Retinal pigment epithelial cell (primary cell): ENCODE results near the gene PTPN4.
"Not testable (repeated sequence)": the region's sequence is repeated elsewhere in the genome, so short reads cannot be mapped to it uniquely, and the experiment has no call there.

Source experiments
- DNase-seq: peaks from one replicate; pipeline ENCODE4 v3.0.0-alpha.2; 2010; ENCODE audit warnings: low read depth
- H3K4me3 ChIP-seq: 2 replicates; pipeline ENCODE4 v1.5.1; 2011; ENCODE audit warnings: mild to moderate bottlenecking, low read length, control low read depth, moderate library complexity
- CTCF ChIP-seq: conservative IDR thresholded peaks from 2 replicates; pipeline ENCODE4 v1.5.1; 2011; ENCODE audit warnings: low read depth, low read length, control low read depth, inconsistent platforms

PTPN4 gene

GRCh38 chr2:119801040-119801439, 41.3 kb downstream of the PTPN4 start:
- TF ChIP-seq CTCF: no peak

GRCh38 chr2:119801989-119802388, 42.3 kb downstream of the PTPN4 start:
- H3K4me3 ChIP-seq, DNase-seq: not testable (repeated sequence)

More at GRCh38 chr2:119801040-119801439, 41.3 kb downstream of the PTPN4 start:
- DNase-seq: no peak
- no peak overlapping the region for H3K4me3 ChIP-seq

GRCh38 chr2:119803101-119803500, 43.4 kb downstream of the PTPN4 start:
- no peak for DNase-seq
- TF ChIP-seq CTCF: no peak
- no peak overlapping the region for H3K4me3 ChIP-seq

GRCh38 chr2:119804409-119804808, 44.7 kb downstream of the PTPN4 start:
- DNase-seq, H3K4me3 ChIP-seq: not testable (repeated sequence)

- DNase-seq: no peak
- H3K4me3 ChIP-seq: no peak overlapping the region
- no peak for TF ChIP-seq CTCF
These were observed 48.9 kb downstream of the PTPN4 start for GRCh38 chr2:119808516-119809147.

- H3K4me3 ChIP-seq: no peak overlapping the region
- no peak for TF ChIP-seq CTCF
- no peak for DNase-seq
These were observed 49.8 kb downstream of the PTPN4 start for GRCh38 chr2:119809339-119810048.

GRCh38 chr2:119810049-119810630, 50.4 kb downstream of the PTPN4 start:
- no peak overlapping the region for H3K4me3 ChIP-seq
- DNase-seq: no peak
- no peak for TF ChIP-seq CTCF

- H3K4me3 ChIP-seq: no peak overlapping the region
- DNase-seq: no peak
- TF ChIP-seq CTCF: no peak
These were observed 54.5 kb downstream of the PTPN4 start for GRCh38 chr2:119814216-119814615.
